ENCODE results near the gene PRRC1.

GRCh38 chr5:127595484-127596368, 78.3 kb downstream of the PRRC1 start:
- TF ChIP-seq CTCF (conservative IDR thresholded peaks at IDR 0.05; ENCODE audit: low read length) (no peak), EZH2phosphoT487 (IDR thresholded peaks at IDR 0.05; ENCODE audit: borderline replicate concordance) (no peak)

All from Loucy (cell line).